HG02610 (cell line): ENCODE results near the gene GABRA5.

Experiments used
- ATAC-seq: cut with Tn5 transposase; IDR thresholded peaks from one replicate; pipeline ENCODE4 v1.9.1; 2021; ENCODE audit warnings: mild to moderate bottlenecking, moderate library complexity; ENCODE audit not compliant: unreplicated experiment

The GABRA5 gene

GRCh38 chr15:26985050-26985449 is 118.2 kb downstream of the GABRA5 start:
- no peak for ATAC-seq

- ATAC-seq = no peak
These were observed 129.4 kb downstream of the GABRA5 start for GRCh38 chr15:26996250-26996649.
